HG03571 (cell line): ENCODE measurements around the gene NIPBL.
"Not testable (repeated sequence)": the region's sequence is repeated elsewhere in the genome, so short reads cannot be mapped to it uniquely, and the experiment has no call there.

ENCODE experiments used
- ATAC-seq: cut with Tn5 transposase; IDR thresholded peaks from one replicate; pipeline ENCODE4 v1.9.1; 2021; ENCODE audit not compliant: unreplicated experiment

NIPBL gene

DNA sequence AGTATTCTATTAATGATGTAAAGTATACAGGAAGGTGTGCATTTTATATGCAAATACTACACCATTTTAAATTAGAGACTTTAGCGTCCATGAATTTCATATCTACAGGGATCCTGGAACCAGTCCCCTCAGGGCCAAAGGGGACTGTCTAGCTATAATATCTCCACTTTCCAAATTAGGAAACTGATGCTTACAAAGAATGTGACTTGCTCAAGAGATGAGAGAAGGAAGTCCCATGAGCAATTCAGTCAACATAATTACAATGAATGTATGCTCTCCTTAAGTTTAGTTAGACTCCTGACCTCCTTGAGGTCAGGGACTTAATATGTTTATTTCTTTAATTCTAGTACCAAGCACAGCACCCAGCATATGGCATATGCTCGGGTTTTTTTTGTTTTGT, 23.7 kb downstream of the NIPBL start:
- ATAC-seq = no peak

DNA sequence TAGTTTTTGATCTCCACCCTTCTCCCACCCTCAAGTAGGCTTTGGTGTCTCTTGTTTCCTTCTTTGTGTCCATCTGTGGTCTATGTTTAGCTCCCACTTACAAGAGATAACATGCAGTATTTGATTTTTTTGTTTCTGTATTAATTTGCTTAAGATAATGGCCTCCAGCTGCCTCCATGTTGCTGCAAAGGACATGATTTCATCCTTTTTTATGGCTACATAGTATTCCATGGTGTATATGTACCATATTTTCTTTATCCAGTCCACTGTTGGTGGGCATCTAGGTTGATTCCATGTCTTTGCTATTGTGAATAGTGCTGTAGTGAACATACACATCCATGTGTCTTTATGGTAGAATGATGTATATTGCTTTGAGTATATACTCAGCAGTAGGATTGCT, 24.5 kb downstream of the NIPBL start:
- not testable (repeated sequence) for ATAC-seq

DNA sequence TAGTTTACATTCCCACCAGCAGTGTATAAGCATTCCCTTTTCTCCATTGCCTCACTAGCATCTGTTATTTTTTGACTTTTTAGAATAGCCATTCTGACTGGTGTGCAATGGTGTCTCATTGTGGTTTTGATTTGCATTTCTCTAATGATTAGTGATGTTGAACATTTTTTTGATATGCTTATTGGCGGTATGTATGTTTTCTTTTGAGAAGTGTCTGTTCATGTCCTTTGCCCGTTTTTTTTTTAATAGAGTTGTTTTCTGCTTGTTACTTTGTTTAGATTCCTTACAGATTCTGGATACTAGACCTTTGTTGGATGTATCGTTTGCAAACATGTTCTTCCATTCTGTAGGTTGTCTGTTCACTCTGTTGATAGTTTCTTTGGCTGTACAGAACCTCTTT, 25.3 kb downstream of the NIPBL start:
- no peak for ATAC-seq

DNA sequence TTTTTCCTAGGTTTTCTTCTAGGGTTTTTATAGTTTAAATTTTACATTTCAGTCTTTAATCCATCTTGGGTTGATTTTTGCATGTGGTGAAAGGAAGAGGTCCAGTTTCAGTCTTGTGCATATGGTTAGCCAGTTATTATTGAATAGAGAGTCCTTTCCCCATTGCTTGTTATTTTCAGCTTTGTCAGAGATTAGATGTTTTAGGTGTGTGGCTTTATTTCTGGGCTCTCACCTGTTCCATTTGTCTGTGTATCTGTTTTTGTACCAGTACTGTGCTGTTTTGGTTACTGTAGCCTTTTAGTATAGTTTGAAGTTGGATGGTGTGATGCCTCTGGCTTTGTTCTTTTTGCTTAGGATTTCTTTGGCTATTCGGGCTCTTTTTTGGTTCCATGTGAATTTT, 25.8 kb downstream of the NIPBL start:
- ATAC-seq = no peak

DNA sequence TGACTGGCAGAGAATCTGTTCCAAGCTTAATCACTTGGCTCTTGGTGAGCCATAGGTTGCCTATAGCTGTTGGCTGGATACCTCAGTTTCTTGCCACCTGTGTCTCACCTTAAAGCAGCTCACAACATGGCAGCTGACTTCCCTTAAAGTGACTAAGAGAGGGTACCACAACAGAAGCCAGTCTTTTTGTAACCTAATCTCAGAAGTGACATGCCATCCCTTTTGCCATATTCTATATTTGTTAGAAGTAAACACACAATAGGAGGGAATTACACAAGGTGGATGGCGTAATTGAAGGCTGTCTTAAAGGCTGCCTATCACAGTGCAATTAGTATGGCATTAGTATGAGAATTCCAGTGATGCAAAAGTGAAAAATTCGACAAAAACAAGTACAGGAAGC, 28.1 kb downstream of the NIPBL start:
- ATAC-seq = no peak

DNA sequence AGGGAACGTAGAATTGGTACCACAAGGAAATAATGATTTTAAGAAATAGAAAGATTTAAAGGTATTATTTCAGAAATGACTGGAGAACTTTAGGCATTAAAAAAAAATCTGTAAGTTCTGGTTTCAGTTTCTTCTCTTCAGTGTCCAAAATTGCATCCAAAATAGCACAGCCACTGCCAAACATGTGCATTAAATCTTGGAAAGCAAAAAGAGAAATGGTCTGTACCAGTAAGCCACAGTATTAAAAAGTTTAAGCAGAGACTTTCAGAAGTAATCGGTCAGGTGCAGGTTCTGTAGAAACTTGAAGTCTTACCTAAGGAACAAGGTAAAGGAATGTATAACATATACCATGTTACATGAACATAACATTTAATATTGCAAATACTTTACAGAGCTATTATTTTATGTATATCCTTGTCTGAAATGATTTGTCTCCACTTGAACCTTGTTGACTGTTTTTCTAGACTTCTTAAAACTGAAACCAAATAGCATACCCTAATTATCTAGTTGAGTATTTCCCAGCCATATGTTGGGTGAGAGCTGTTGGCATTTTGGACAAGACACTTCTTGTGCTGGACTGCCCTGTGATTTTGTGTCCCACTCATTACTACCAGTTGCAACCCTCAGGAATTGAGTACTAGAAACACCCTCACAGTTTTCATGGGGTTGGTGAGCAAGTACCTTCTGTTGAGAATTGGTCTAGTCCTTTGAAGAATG, 32.1 kb downstream of the NIPBL start:
- ATAC-seq = no peak

DNA sequence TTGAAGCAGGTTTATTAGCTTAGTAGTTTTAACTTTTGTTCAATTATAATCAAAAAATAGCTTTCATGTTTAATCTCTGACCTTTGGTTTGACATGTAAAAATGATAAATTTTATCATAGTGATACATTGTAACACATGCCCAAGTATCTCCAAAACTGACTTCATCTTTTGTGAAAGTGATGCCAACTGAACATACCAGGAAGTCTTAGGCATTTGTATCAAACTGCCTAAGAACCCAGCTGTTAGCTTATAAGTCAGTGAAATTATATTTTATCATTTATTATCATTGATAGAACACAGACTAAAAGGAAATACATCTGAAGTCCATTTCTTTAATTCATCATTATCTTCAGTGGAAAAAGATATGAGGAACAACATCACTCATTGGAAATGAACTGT, 39.1 kb downstream of the NIPBL start:
- ATAC-seq = no peak

DNA sequence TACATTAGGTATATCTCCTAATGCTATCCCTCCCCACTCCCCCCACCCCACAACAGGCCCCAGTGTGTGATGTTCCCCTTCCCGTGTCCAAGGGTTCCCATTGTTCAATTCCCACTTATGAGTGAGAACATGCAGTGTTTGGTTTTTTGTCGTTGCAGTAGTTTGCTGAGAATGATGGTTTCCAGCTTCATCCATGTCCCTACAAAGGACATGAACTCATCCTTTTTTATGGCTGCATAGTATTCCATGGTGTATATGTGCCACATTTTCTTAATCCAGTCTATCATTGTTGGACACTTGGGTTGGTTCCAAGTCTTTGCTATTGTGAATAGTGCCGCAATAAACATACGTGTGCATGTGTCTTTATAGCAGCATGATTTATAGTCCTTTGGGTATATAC, 40.0 kb downstream of the NIPBL start:
- ATAC-seq = not testable (repeated sequence)

DNA sequence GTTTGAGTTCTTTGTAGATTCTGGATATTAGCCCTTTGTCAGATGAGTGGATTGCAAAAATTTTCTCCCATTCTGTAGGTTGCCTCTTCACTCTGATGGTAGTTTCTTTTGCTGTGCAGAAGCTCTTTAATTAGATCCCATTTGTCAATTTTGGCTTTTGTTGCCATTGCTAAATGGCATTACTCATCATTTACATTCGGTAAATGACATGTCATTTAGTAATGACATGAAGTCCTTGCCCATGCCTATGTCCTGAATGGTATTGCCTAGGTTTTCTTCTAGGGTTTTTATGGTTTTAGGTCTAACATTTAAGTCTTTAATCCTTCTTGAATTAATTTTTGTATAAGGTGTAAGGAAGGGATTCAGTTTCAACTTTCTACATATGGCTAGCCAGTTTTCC, 40.8 kb downstream of the NIPBL start:
- ATAC-seq = not testable (repeated sequence)

DNA sequence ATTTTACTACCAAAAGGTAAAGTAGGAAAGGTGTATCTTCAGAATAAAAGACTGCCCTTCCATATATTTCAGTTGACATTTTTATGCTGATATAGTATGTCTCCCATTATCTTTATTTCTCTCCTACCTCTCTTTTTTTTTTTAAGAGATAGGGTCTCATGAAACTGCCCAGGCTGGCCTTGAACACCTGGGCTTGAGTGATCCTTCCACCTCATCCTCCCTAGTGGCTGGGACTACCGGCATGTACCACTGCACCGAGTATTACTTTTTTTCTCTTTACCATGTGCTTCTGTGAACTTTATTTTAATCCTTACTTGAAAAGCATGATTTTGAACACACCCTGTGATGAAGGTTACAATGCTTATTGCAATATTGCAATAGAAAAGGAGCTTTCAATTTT, 42.7 kb downstream of the NIPBL start:
- no peak for ATAC-seq

DNA sequence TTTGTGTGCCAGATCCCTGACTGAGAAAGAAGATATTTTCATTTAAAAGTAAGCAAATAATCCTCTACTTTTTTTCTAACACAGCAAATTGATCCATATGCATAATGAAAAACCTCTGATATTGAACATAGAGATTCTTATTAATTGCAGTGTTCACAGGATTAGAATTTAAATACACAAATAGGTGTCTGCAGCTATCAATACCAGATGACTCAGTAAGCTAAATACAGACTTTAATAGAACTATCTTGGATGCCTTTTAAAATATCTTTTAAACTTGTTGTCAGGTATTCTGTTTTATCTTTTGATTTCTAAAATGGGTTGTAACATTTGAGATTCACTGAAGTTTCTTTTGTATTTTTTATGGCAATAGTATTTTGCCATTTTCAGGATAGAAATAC, 43.1 kb downstream of the NIPBL start:
- ATAC-seq = no peak

DNA sequence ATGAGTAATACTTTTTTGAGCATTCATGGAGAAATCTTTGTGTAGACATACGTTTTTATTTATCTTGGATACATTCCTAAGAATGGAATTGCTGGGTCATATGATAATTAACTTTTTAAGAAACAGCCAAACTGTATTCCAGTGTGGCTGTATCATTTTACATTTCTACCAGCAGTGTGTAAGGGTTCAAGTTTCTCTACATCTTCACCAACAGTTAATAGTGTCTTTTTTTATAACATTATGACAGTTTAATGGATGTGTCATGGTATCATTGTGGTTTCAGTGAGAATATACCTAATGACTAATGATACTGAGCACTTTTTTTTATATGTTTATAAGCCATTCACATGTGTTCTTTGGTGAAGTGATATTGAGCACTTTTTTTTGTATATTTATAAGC, 52.4 kb downstream of the NIPBL start:
- ATAC-seq = no peak

DNA sequence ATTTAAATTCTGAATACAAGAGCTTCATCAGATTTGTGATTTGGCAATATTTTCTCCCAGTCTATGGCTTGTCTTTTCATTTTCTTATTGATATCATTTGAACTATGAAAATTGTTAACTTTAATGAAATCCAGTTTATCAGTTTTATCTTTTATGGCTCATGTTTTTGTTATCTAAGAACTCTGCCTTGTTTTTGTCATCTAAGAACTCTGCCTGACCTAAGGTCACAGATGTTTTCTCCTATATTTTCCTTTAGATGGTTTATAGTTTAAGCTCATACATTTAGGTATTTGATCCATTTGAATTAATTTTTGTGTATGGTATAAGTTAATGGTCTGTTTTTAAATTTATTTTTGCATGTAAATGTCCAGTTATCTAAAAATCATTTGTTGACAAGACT, 52.9 kb downstream of the NIPBL start:
- ATAC-seq = no peak

DNA sequence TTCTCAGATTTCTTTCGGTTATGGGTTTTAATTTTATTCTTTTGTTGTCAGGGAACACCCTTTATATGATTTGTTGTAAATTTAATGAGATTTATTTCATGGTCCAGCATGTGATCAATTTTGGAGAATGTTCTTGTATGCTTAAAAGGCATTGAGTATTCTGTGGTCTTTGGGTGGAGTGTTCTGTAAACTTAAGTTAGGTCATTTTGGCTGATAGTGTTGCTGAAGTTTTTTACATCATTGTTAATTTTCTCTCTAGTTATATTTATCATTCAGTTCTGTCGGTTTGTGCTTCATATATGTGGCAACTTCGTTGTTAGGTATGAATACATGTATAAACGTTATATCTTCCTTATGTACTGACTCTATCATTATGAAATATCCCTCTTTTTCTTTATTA, 55.5 kb downstream of the NIPBL start:
- ATAC-seq = no peak

DNA sequence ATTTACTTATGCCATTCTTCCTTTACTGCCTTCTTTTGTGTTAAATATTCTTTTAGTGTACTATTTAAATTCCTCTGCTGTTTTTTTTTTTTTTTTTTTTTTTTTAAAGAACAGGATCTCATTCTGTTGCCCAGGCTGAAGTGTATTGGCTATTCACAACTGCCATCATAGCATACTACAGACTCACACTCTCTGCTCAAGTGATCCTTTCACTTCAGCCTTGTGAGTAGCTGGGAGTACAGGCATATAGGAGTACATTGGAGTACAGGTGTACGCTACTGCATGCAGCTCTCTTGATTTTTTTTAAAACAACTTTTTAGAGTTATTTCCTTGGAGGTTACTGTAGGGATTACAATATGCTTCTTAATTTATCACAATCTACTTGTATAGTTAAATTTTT, 56.1 kb downstream of the NIPBL start:
- ATAC-seq = no peak

DNA sequence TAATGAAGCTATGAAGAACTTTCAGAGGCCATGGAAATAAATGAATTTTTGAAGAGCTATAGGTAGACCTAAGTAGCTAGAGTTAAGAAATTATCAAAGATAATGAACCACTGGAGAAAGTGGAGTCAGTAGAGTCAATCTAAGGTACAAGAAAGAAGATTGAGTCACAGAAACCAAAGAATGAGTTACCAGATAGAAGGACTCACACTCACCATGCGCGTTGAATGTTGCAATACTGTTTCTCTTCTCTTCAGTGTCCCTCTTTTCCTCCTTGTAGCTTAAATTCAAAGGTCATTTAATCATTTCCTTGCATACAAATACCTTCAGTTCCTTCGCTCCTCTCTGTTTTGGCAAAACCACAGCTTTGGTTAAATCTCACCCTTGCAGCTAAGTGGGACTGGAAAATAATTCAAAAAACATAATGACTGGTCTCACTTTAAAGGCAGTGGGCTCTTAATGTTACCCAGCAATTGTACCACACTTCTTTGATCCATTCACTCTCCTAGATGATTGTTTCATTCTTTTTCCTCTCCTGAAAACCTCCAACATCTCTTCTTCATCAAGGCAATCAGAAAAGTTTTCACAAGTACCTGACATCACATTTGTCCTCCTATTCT, 58.3 kb downstream of the NIPBL start:
- ATAC-seq = no peak

DNA sequence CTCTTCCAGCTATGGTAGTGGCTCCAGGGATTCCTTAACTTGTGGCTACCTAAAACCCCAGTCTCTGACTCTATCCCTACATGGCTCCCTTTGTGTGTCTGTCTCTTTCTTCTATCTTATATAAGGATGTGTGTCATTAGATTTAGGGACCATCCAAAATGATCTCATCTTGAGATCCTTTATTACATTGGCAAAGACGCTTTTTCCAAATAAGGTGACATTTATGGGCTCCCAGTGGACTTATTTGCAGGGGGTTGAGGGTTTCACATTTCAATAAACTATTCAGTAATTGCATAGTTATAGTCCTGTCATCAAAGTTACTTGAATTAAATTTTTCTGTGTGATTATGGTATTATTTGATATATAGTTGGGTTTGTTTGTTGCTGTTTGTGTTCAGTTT, 59.2 kb downstream of the NIPBL start:
- no peak for ATAC-seq

DNA sequence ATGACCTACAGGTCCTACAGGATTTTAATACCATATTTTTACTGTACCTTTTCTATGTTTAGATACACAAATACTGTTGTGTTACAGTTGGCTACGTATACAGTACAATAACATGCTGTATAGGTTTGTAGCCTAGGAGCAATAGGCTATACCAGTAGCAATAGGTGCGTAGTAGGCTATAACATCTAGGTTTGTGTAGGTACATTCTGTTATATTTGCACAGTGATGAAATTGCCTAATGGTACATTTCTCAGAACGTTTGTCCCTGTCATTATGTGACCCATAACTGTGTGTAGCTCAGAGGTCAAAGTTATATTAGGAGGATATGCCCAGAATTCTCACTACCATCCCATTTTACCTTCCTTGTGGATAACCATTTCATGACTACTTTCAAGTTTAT, 59.7 kb downstream of the NIPBL start:
- ATAC-seq = no peak

DNA sequence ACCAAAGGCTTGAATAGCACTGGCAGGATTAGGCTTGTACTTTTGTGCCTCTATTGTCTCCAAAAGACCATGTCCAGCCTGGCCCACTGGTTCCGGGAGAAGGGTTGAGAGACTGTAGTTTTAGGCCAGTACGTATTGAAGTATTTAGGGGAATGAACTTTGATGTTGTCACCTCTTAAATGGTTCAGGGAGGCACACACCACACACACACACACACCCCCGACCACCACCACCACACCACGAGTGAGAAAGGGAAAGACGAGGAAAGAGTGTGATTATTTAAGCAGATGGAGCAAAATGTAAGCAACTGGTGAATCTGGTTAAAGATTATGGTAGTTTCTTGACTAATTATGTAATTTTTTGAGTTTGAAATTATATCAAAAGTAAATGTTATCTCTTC, 61.6 kb downstream of the NIPBL start:
- no peak for ATAC-seq

DNA sequence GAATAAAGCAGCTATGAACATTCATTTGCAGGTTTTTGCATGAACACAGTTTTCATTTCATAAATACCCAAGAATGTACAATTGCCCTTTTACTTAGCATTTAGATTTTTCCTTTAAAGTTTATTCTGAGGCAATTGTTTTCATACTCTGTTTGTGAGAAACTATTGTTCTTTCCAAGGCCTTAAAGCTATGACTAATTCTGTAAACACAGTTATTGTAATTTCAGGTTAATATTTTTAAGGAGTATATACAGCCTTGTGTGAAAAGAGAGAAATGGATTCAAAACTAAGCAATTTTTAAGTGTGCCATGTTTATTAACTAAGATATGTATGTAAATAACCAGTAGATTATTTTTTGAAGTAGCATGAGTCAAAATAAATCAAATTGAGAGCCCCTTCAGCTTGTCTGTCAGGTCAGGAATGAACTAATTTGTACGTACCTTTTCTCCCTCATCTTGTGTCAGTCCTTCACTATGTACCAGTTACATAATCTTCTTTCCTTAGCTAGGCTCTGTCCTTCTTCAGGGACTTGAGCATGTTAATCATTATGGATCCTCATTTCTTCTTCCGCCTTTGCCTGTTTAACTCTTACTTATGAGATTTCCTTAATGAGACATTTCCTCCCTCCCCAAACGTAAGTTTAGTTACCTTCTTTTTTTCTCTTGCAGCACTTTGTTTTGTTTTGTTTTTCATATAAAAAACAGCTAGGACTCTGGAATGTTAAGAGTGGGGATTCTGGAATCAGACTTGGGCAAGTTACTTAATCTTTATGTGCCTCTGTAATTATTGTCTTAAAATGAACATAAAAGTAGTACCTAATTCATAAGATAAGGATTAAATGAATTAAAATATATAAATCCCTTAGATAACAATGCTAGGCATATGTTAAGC, 63.6 kb downstream of the NIPBL start:
- ATAC-seq = no peak

DNA sequence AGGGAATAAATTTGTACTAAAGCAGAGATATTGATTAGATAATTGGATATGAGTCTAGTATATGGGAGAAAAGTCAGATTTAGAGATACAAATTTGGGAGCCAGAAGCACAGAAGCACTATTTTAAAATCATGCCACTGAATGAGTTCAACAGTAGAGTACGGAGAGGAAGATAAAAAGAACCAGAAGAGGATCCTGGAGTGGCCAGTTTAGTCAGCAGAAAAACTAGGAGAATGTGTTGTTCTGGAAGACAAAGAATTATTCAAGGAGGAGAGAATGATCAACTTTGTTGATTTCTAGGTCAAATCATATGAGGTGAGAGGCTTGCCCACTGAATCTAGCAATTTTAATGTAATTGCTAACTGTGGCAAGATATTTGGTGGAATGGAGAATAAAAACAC, 67.0 kb downstream of the NIPBL start:
- no peak for ATAC-seq

DNA sequence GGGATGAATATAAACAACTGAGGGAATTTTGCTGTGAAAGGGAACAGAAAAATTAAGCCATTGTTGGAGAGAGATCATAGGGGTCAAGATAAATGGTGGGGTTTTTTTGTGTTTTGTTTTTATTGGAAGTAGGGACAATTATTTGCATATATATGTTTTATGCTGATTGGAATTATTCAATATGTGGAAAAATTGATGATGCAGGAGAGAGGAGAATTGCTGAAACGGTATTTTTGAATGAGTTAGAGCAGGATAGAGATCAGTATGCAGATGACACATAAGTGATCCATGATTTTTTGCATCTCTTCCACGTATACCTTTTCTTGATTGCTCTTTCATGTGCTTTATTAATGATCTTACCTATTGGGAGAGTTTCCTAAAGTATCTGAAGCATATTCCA, 67.5 kb downstream of the NIPBL start:
- no peak for ATAC-seq
